ENCODE data around the gene PLEKHA6. TPM values are rescaled to one million over a fixed set of nuclear protein-coding genes. Genes with fewer than 3 reads are reported as not detected.

Gene PLEKHA6
- total and polyA plus RNA-seq, 2 of the 8 experiments (the other 6 are each of a cell fraction or from before 2014, with no cell fraction given) = 4.8 to 20.2 TPM

GRCh38 chr1:204246876-204247275 is 112.9 kb downstream of the PLEKHA6 start:
- no peak overlapping the region for H3K4me2 ChIP-seq (ENCODE audit: insufficient read depth in 1 of 2, low read depth in 2 of 2, low read length in 2 of 2)
- H3K79me1 ChIP-seq (ENCODE audit: low read depth, low read length) = no peaks in the 10 kb centered on the region
- TF ChIP-seq MAX (IDR thresholded peaks at IDR 0.05) = no peak
- no peak for TF ChIP-seq USF2 (IDR thresholded peaks at IDR 0.05; ENCODE audit: low read length)
- TF ChIP-seq SUZ12 (IDR thresholded peaks at IDR 0.05; ENCODE audit: low read length) = no peak
- TF ChIP-seq HDAC2 (IDR thresholded peaks at IDR 0.05; ENCODE audit: borderline replicate concordance in 1 of 2, low read depth in 2 of 2, low read length in 2 of 2) = no peak
- TF ChIP-seq BCL11A (IDR thresholded peaks at IDR 0.05; ENCODE audit: low read depth in 2 of 2, low read length in 2 of 2) = no peak
- TF ChIP-seq CTBP2 (IDR thresholded peaks at IDR 0.05; ENCODE audit: borderline replicate concordance, insufficient read depth, insufficient read length, low read length) = no peak
- TF ChIP-seq ASH2L (IDR thresholded peaks at IDR 0.05; ENCODE audit: low read length) = no peak
- TF ChIP-seq CEBPB (IDR thresholded peaks at IDR 0.05; ENCODE audit: low read depth, low read length) = no peak
- no peak for TF ChIP-seq JUN (IDR thresholded peaks at IDR 0.05; ENCODE audit: low read depth, low read length)
- no peaks in the 10 kb centered on the region for H3K79me2 ChIP-seq (ENCODE audit: control insufficient read depth in 1 of 2, insufficient read depth in 2 of 2, low read length in 2 of 2)
- no peak for DNase-seq (ENCODE audit: low read depth in 1 of 2, low spot score in 2 of 2)
- no peak overlapping the region for H3K18ac ChIP-seq (ENCODE audit: extremely low read depth, low read length)
- FAIRE-seq = no peak
- H4K91ac ChIP-seq (replicated peaks; ENCODE audit: insufficient read length, low read length) = no peak overlapping the region
- no peak overlapping the region for H3K4me3 ChIP-seq (ENCODE audit: extremely low read depth in 1 of 4, insufficient read depth in 2 of 4, low read depth in 3 of 4, low read length in 4 of 4)
- H2BK15ac ChIP-seq (ENCODE audit: low read length) = no peak overlapping the region
- no peaks in the 10 kb centered on the region for H3K23me2 ChIP-seq (ENCODE audit: low read depth, low read length)
- no peak overlapping the region for H4K5ac ChIP-seq (ENCODE audit: insufficient read length, low read depth, low read length)
- H3K36me3 ChIP-seq (ENCODE audit: control insufficient read depth in 2 of 4, insufficient read depth in 4 of 4, low read length in 3 of 4) = no peaks in the 10 kb centered on the region
- no peaks in the 10 kb centered on the region for H4K20me1 ChIP-seq (replicated peaks in 1 of 2; ENCODE audit: control insufficient read depth in 1 of 2, insufficient read depth in 2 of 2, low read length in 2 of 2)
- no peak overlapping the region for H2BK20ac ChIP-seq (ENCODE audit: low read length)
- no peak overlapping the region for H2AK5ac ChIP-seq (ENCODE audit: low read depth, low read length)
- H3K56ac ChIP-seq (replicated peaks; ENCODE audit: insufficient read length, low read depth, low read length) = no peak overlapping the region
- ChIA-PET POLR2A (ENCODE audit: partially characterized antibody) (interaction anchor here (1.0 to 1.2 kb wide), 2 partner anchors 33 to 66 kb away, joined by 3 read pairs; no protein-coding TSS in a partner anchor), CTCF (ENCODE audit: partially characterized antibody) (interaction anchor here (1.0 to 4.1 kb wide), 5 partner anchors 10 to 116 kb away, joined by 3 to 45 read pairs (median 5); partner anchors contain the start of gene GOLT1A)
- H4K8ac ChIP-seq (ENCODE audit: extremely low read depth, insufficient read depth, low read length) = no peak overlapping the region
- WGBS, 2 experiments (ENCODE audit: extremely low coverage in 1 of 2, insufficient coverage in 1 of 2, insufficient read length in 1 of 2, insufficient replicate concordance in 2 of 2, low coverage in 1 of 2, low lambda C conversion rate in 2 of 2, missing lambda C conversion rate in 1 of 2) = 81% methylated on average over 4 of the region's 4 CpGs; no CpG with 5 or more reads in 1 of the 2 experiments
- H2BK120ac ChIP-seq (replicated peaks; ENCODE audit: low read depth, low read length) = no peak overlapping the region
- H3K4me1 ChIP-seq (replicated peaks in 1 of 4; ENCODE audit: control insufficient read depth in 3 of 4, insufficient read depth in 4 of 4, low read length in 3 of 4) = peaks cover 0 to 6% (median 0%) of the 10 kb centered on the region in 4 experiments; a peak in 2 of 7 replicates
- H3K4ac ChIP-seq (replicated peaks; ENCODE audit: insufficient read length, low read depth, low read length) = no peak overlapping the region
- no peak overlapping the region for H3K14ac ChIP-seq (ENCODE audit: insufficient read length)
- H3K9ac ChIP-seq (replicated peaks in 1 of 4; ENCODE audit: extremely low read depth in 1 of 4, low read depth in 3 of 4, low read length in 3 of 4) = no peak overlapping the region
- no peaks in the 10 kb centered on the region for H3K27me3 ChIP-seq (replicated peaks in 1 of 4; ENCODE audit: control insufficient read depth in 3 of 4, extremely low read depth in 1 of 4, insufficient read depth in 3 of 4, low read length in 3 of 4)
- no peak overlapping the region for H2AFZ ChIP-seq (ENCODE audit: low read length)
- H3K23ac ChIP-seq (ENCODE audit: insufficient read length) = no peak overlapping the region
- H2BK5ac ChIP-seq (ENCODE audit: low read depth, low read length) = no peak overlapping the region
- H3K9me3 ChIP-seq (ENCODE audit: insufficient read depth in 2 of 2, low read depth in 1 of 2, low read length in 1 of 2) = no peaks in the 10 kb centered on the region
- no peak overlapping the region for H3K27ac ChIP-seq (ENCODE audit: low read depth, low read length)
- H2BK12ac ChIP-seq (ENCODE audit: low read depth, low read length) = no peak overlapping the region
